ENCODE data around the gene IQCE.

IQCE gene

GRCh38 chr7:2558629-2559282, at the start of gene IQCE:
TSS of gene IQCE (plus strand) at chr7:2558979. CDS start at chr7:2559182, 203 bp downstream.
- TF ChIP-seq TCF12 (IDR thresholded peaks at IDR 0.05; ENCODE audit: low read depth) = no peak
- TF ChIP-seq MAX (IDR thresholded peaks at IDR 0.05) = peak; percentile 44; the same call in 1 of the 2 replicates
- peak; percentile 19; the same call in 1 of the 2 replicates for TF ChIP-seq YY1 (IDR thresholded peaks at IDR 0.05; ENCODE audit: low read depth)
- TF ChIP-seq EGR1 (IDR thresholded peaks at IDR 0.05) = peak; percentile 57; the same call in 1 of the 2 replicates
- TF ChIP-seq FOXM1 (IDR thresholded peaks at IDR 0.05; ENCODE audit: borderline replicate concordance, low read depth) = 0 out of 2 replicates have a peak, but pooled peaks have one; percentile 23
- peak; percentile 75; the same call in 1 of the 2 replicates for TF ChIP-seq ZBTB7A (IDR thresholded peaks at IDR 0.05; ENCODE audit: low read depth)
- no peak for TF ChIP-seq RAD21 (IDR thresholded peaks at IDR 0.05; ENCODE audit: low read depth)
- no peak for TF ChIP-seq TEAD4 (IDR thresholded peaks at IDR 0.05)

- TF ChIP-seq EGR1 (IDR thresholded peaks at IDR 0.05) (no peak), ZBTB7A (IDR thresholded peaks at IDR 0.05; ENCODE audit: low read depth) (peak; percentile 48; the same call in 1 of the 2 replicates)
These were observed 49.4 kb upstream of the IQCE start for GRCh38 chr7:2509298-2509906.

- no peak for TF ChIP-seq TAF1 (IDR thresholded peaks at IDR 0.05; ENCODE audit: low read depth)
- no peak for TF ChIP-seq EP300 (IDR thresholded peaks at IDR 0.05; ENCODE audit: borderline replicate concordance)
- no peak for TF ChIP-seq ZBTB7A (IDR thresholded peaks at IDR 0.05; ENCODE audit: low read depth)
- no peak for TF ChIP-seq FOXM1 (IDR thresholded peaks at IDR 0.05; ENCODE audit: borderline replicate concordance, low read depth)
These were observed 48.5 kb upstream of the IQCE start for GRCh38 chr7:2510130-2510776.

GRCh38 chr7:2510909-2511768, 47.6 kb upstream of the IQCE start:
- TF ChIP-seq TCF12 (IDR thresholded peaks at IDR 0.05; ENCODE audit: low read depth) = no peak
- no peak for TF ChIP-seq REST (IDR thresholded peaks at IDR 0.05; ENCODE audit: low read depth)
- TF ChIP-seq TEAD4 (IDR thresholded peaks at IDR 0.05) = no peak
- TF ChIP-seq NFIC (IDR thresholded peaks at IDR 0.05) = no peak
- no peak for TF ChIP-seq ZBTB7A (IDR thresholded peaks at IDR 0.05; ENCODE audit: low read depth)
- no peak for TF ChIP-seq USF1 (IDR thresholded peaks at IDR 0.05)
- no peak for TF ChIP-seq EGR1 (IDR thresholded peaks at IDR 0.05)
- no peak for TF ChIP-seq RAD21 (IDR thresholded peaks at IDR 0.05; ENCODE audit: low read depth)
- no peak for TF ChIP-seq EP300 (IDR thresholded peaks at IDR 0.05; ENCODE audit: borderline replicate concordance)
- TF ChIP-seq MAX (IDR thresholded peaks at IDR 0.05) = no peak
- TF ChIP-seq TAF1 (IDR thresholded peaks at IDR 0.05; ENCODE audit: low read depth) = no peak
- TF ChIP-seq CREB1 (IDR thresholded peaks at IDR 0.05; ENCODE audit: low read depth) = no peak
- no peak for TF ChIP-seq FOXM1 (IDR thresholded peaks at IDR 0.05; ENCODE audit: borderline replicate concordance, low read depth)
- TF ChIP-seq CEBPB (IDR thresholded peaks at IDR 0.05) = no peak
- TF ChIP-seq YY1 (IDR thresholded peaks at IDR 0.05; ENCODE audit: low read depth) = no peak

- TF ChIP-seq YY1 (IDR thresholded peaks at IDR 0.05; ENCODE audit: low read depth) (no peak), TAF1 (IDR thresholded peaks at IDR 0.05; ENCODE audit: low read depth) (no peak), EGR1 (IDR thresholded peaks at IDR 0.05) (no peak), FOXM1 (IDR thresholded peaks at IDR 0.05; ENCODE audit: borderline replicate concordance, low read depth) (no peak), RAD21 (IDR thresholded peaks at IDR 0.05; ENCODE audit: low read depth) (no peak), NFIC (IDR thresholded peaks at IDR 0.05) (no peak), REST (IDR thresholded peaks at IDR 0.05; ENCODE audit: low read depth) (no peak), EP300 (IDR thresholded peaks at IDR 0.05; ENCODE audit: borderline replicate concordance) (no peak), CREB1 (IDR thresholded peaks at IDR 0.05; ENCODE audit: low read depth) (no peak)
These were observed 47.0 kb upstream of the IQCE start for GRCh38 chr7:2511769-2512168.
